ENCODE data around the gene SRPX2.

DNA sequence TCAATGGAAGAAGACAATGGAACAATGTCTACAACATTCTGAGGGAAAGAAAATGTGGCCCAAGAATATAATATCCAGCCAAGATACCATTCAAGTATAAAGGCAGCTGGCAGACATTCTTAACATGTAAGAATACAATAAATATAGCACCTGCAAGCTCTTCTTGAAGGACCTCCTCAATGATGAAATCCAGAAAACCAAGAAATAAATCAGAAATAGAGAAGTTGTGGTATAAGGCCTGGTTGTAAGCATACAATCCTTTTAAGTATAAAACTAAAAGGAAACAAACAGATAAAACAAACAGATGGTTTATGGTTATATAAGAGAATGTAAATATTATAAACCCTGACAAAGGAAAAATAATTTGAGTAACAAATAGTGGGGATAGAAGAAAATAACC is 54.6 kb downstream of the SRPX2 start:
- no peak for TF ChIP-seq CTCF (IDR thresholded peaks at IDR 0.05)
- TF ChIP-seq POLR2A (IDR thresholded peaks at IDR 0.05): no peak
- no peak for TF ChIP-seq EP300 (IDR thresholded peaks at IDR 0.05)
- TF ChIP-seq POLR2AphosphoS5 (IDR thresholded peaks at IDR 0.05): no peak
